HEK293 (cell line): ENCODE data around the gene QRICH2.
"Not testable (repeated sequence)": the region's sequence is repeated elsewhere in the genome, so short reads cannot be mapped to it uniquely, and the experiment has no call there.

Experiments used
- KLF9 ChIP-seq: fragments of 450-650 bp; formaldehyde crosslinking; IDR thresholded peaks from 2 replicates; pipeline ENCODE4 v1.5.1; 2016; ENCODE audit warnings: missing biosample characterization, missing genetic modification characterization, low read depth
- TCF7L2 ChIP-seq: IDR thresholded peaks from 2 replicates; pipeline ENCODE4 v1.6.1; 2011; ENCODE audit warnings: low read depth, mild to moderate bottlenecking, inconsistent platforms, low read length, moderate library complexity, borderline replicate concordance
- ZBTB44 ChIP-seq: fragments of 450-650 bp; IDR thresholded peaks from 2 replicates; pipeline ENCODE4 v1.5.1; 2018; ENCODE audit warnings: missing biosample characterization, mild to moderate bottlenecking, missing genetic modification characterization
- ZBTB48 ChIP-seq: fragments of 450-650 bp; formaldehyde crosslinking; IDR thresholded peaks from 2 replicates; pipeline ENCODE4 v1.5.1; 2016; ENCODE audit warnings: missing biosample characterization, missing genetic modification characterization
- ZBTB7A ChIP-seq: fragments of 450-650 bp; formaldehyde crosslinking; IDR thresholded peaks from 2 replicates; pipeline ENCODE4 v1.5.1; 2016; ENCODE audit warnings: low read depth, missing biosample characterization, missing genetic modification characterization
- ZNF146 ChIP-seq: fragments of 450-650 bp; formaldehyde crosslinking; IDR thresholded peaks from 2 replicates; pipeline ENCODE4 v1.5.1; 2016; ENCODE audit warnings: missing biosample characterization, missing genetic modification characterization
- ZNF23 ChIP-seq: fragments of 450-650 bp; formaldehyde crosslinking; IDR thresholded peaks from 2 replicates; pipeline ENCODE4 v1.5.1; 2016; ENCODE audit warnings: missing biosample characterization, missing genetic modification characterization, borderline replicate concordance
- ZNF416 ChIP-seq: fragments of 450-650 bp; formaldehyde crosslinking; IDR thresholded peaks from 2 replicates; pipeline ENCODE4 v1.5.1; 2016; ENCODE audit warnings: missing biosample characterization, missing genetic modification characterization
- ZNF624 ChIP-seq: fragments of 450-650 bp; formaldehyde crosslinking; IDR thresholded peaks from 2 replicates; pipeline ENCODE4 v1.5.1; 2017; ENCODE audit warnings: missing biosample characterization, missing genetic modification characterization
- ZNF670 ChIP-seq: fragments of 450-650 bp; formaldehyde crosslinking; IDR thresholded peaks from 2 replicates; pipeline ENCODE4 v1.5.1; 2016; ENCODE audit warnings: missing biosample characterization, missing genetic modification characterization, low read depth
- ZNF785 ChIP-seq: fragments of 450-650 bp; formaldehyde crosslinking; IDR thresholded peaks from 2 replicates; pipeline ENCODE4 v1.5.1; 2016; ENCODE audit warnings: missing biosample characterization, missing genetic modification characterization
- ZXDB ChIP-seq: fragments of 450-650 bp; formaldehyde crosslinking; IDR thresholded peaks from 2 replicates; pipeline ENCODE4 v1.5.1; 2016; ENCODE audit warnings: missing biosample characterization, missing genetic modification characterization
- TF ChIP-seq, protein P1 (sequence below): fragments of 450-650 bp; formaldehyde crosslinking; IDR thresholded peaks from 2 replicates; pipeline ENCODE4 v1.5.1; 2016; ENCODE audit warnings: missing biosample characterization, missing genetic modification characterization
- TF ChIP-seq, protein P2 (sequence below): IDR thresholded peaks from 2 replicates; pipeline ENCODE4 v1.6.1; 2011; ENCODE audit warnings: mild to moderate bottlenecking, low read depth, low read length, borderline replicate concordance

GRCh38 chr17:76252967-76253766 is 54.9 kb downstream of the QRICH2 start:
- TF ChIP-seq TCF7L2; ZNF416 (tag by site-specific recombination); ZBTB7A (tag by site-specific recombination); ZNF670 (tag by site-specific recombination); ZNF624 (tag by site-specific recombination); ZNF785 (tag by site-specific recombination); ZNF23; ZBTB48 (tag by site-specific recombination); ZBTB44 (tag by site-specific recombination); KLF9 (tag by site-specific recombination); ZXDB (tag by site-specific recombination); ZNF146 (tag by site-specific recombination): not testable (repeated sequence)
- TF ChIP-seq, protein P1, sequence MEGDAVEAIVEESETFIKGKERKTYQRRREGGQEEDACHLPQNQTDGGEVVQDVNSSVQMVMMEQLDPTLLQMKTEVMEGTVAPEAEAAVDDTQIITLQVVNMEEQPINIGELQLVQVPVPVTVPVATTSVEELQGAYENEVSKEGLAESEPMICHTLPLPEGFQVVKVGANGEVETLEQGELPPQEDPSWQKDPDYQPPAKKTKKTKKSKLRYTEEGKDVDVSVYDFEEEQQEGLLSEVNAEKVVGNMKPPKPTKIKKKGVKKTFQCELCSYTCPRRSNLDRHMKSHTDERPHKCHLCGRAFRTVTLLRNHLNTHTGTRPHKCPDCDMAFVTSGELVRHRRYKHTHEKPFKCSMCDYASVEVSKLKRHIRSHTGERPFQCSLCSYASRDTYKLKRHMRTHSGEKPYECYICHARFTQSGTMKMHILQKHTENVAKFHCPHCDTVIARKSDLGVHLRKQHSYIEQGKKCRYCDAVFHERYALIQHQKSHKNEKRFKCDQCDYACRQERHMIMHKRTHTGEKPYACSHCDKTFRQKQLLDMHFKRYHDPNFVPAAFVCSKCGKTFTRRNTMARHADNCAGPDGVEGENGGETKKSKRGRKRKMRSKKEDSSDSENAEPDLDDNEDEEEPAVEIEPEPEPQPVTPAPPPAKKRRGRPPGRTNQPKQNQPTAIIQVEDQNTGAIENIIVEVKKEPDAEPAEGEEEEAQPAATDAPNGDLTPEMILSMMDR (tag by site-specific recombination): not testable (repeated sequence)
- TF ChIP-seq, protein P2, sequence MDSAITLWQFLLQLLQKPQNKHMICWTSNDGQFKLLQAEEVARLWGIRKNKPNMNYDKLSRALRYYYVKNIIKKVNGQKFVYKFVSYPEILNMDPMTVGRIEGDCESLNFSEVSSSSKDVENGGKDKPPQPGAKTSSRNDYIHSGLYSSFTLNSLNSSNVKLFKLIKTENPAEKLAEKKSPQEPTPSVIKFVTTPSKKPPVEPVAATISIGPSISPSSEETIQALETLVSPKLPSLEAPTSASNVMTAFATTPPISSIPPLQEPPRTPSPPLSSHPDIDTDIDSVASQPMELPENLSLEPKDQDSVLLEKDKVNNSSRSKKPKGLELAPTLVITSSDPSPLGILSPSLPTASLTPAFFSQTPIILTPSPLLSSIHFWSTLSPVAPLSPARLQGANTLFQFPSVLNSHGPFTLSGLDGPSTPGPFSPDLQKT: not testable (repeated sequence)
